Measurements from ENCODE around the gene MEGF10. TPM values are rescaled to one million over a fixed set of nuclear protein-coding genes. Genes with fewer than 3 reads are reported as not detected.
"Not testable (repeated sequence)": the region's sequence is repeated elsewhere in the genome, so short reads cannot be mapped to it uniquely, and the experiment has no call there.

Gene MEGF10
- total RNA-seq, 1 donor from 2014 or later: not detected

GRCh38 chr5:127297348-127298035 lies 6.9 kb downstream of the MEGF10 start:
- intact Hi-C loops (cut with micrococcal nuclease): no loop called here

GRCh38 chr5:127298036-127298429 lies 7.4 kb downstream of the MEGF10 start:
- intact Hi-C loops (cut with micrococcal nuclease): no loop called here

GRCh38 chr5:127298656-127299055 lies 8.1 kb downstream of the MEGF10 start:
- intact Hi-C loops (cut with micrococcal nuclease): no loop called here

GRCh38 chr5:127299678-127300077 lies 9.1 kb downstream of the MEGF10 start:
- intact Hi-C loops (cut with micrococcal nuclease): no loop called here

GRCh38 chr5:127302509-127302908 lies 11.9 kb downstream of the MEGF10 start:
- intact Hi-C loops (cut with micrococcal nuclease): no loop called here

- intact Hi-C loops (cut with micrococcal nuclease): no loop called here
These were observed 12.8 kb downstream of the MEGF10 start for GRCh38 chr5:127303404-127303803.

- intact Hi-C loops (cut with micrococcal nuclease): no loop called here
These were observed 14.9 kb downstream of the MEGF10 start for GRCh38 chr5:127305493-127305892.

- intact Hi-C loops (cut with micrococcal nuclease): no loop called here
These were observed 15.4 kb downstream of the MEGF10 start for GRCh38 chr5:127306036-127306435.

- intact Hi-C loops (cut with micrococcal nuclease): no loop called here
These were observed 16.1 kb downstream of the MEGF10 start for GRCh38 chr5:127306647-127307046.

- intact Hi-C loops (cut with micrococcal nuclease): no loop called here
These were observed 17.3 kb downstream of the MEGF10 start for GRCh38 chr5:127307868-127308267.

- intact Hi-C loops (cut with micrococcal nuclease): not testable (repeated sequence)
These were observed 17.7 kb downstream of the MEGF10 start for GRCh38 chr5:127308325-127308724.

GRCh38 chr5:127308945-127309344 lies 18.3 kb downstream of the MEGF10 start:
- intact Hi-C loops (cut with micrococcal nuclease): no loop called here

- intact Hi-C loops (cut with micrococcal nuclease): loop anchor here (5.0 kb wide), 1 partner anchor 284 kb away; no protein-coding TSS in a partner anchor
These were observed 20.8 kb downstream of the MEGF10 start for GRCh38 chr5:127311349-127311748.

GRCh38 chr5:127311781-127312525 lies 21.4 kb downstream of the MEGF10 start:
- intact Hi-C loops (cut with micrococcal nuclease): loop anchor here (5.0 kb wide), 1 partner anchor 285 kb away; no protein-coding TSS in a partner anchor

- intact Hi-C loops (cut with micrococcal nuclease): loop anchor here (5.0 kb wide), 1 partner anchor 286 kb away; no protein-coding TSS in a partner anchor
These were observed 22.8 kb downstream of the MEGF10 start for GRCh38 chr5:127313379-127313778.

GRCh38 chr5:127313847-127314473 lies 23.4 kb downstream of the MEGF10 start:
- intact Hi-C loops (cut with micrococcal nuclease): loop anchor here (1.0 to 5.0 kb wide), 2 partner anchors 287 to 658 kb away; no protein-coding TSS in a partner anchor

- intact Hi-C loops (cut with micrococcal nuclease): no loop called here
These were observed 25.4 kb downstream of the MEGF10 start for GRCh38 chr5:127316011-127316410.

- intact Hi-C loops (cut with micrococcal nuclease): not testable (repeated sequence)
These were observed 26.8 kb downstream of the MEGF10 start for GRCh38 chr5:127317385-127317784.

- intact Hi-C loops (cut with micrococcal nuclease): no loop called here
These were observed 29.7 kb downstream of the MEGF10 start for GRCh38 chr5:127320032-127320965.

- intact Hi-C loops (cut with micrococcal nuclease): no loop called here
These were observed 30.9 kb downstream of the MEGF10 start for GRCh38 chr5:127321465-127321864.

- intact Hi-C loops (cut with micrococcal nuclease): no loop called here
These were observed 31.8 kb downstream of the MEGF10 start for GRCh38 chr5:127322403-127322802.

All from T-helper 2 cell treated with Interferon-gamma antibody and Interleukin-4, amounts not matched to agents 100 ng/mL and 5 ng/mL, for 36 hours (primary cell).